K562 (cell line): ENCODE measurements around the gene SLC38A10. TPM values are rescaled to one million over a fixed set of nuclear protein-coding genes. Genes with fewer than 3 reads are reported as not detected.

Experiments used
- ATF3 ChIP-seq, 2 experiments: fragments of 450-650 bp in 1 of 2; sonication (generic) in 1 of 2; formaldehyde crosslinking in 1 of 2; IDR thresholded peaks in 1 of 2; conservative IDR thresholded peaks in 1 of 2; 2 replicates each; pipeline versions ENCODE4 v1.6.1 to v1.8.1; 2016 to 2023; ENCODE audit warnings: mild to moderate bottlenecking in 2 of 2, moderate library complexity in 2 of 2, inconsistent platforms in 1 of 2, missing genetic modification reagents in 1 of 2
- CBFA2T2 ChIP-seq: fragments of 450-650 bp; conservative IDR thresholded peaks from 2 replicates; pipeline ENCODE4 v1.6.1; 2017; ENCODE audit warnings: mild to moderate bottlenecking
- ETS1 ChIP-seq: conservative IDR thresholded peaks from 2 replicates; pipeline ENCODE4 v1.6.1; 2011; ENCODE audit warnings: low read depth, mild to moderate bottlenecking, low read length; ENCODE audit not compliant: control insufficient read depth
- IFI16 ChIP-seq: fragments of 250-450 bp; sonication (Bioruptor Pico); IDR thresholded peaks from 2 replicates; pipeline ENCODE4 v2.1.2; 2022; ENCODE audit warnings: mild to moderate bottlenecking, inconsistent platforms
- JUND ChIP-seq, 2 experiments: IDR thresholded peaks; 2 replicates in 1 of 2; 3 replicates in 1 of 2; pipeline ENCODE4 v1.6.1; 2011; ENCODE audit warnings: borderline replicate concordance in 2 of 2, low read depth in 2 of 2, low read length in 2 of 2, improper control_type of control experiment in 1 of 2, missing biosample characterization in 1 of 2, missing genetic modification characterization in 1 of 2, missing genetic modification reagents in 1 of 2
- MEF2D ChIP-seq: conservative IDR thresholded peaks from 2 replicates; pipeline ENCODE4 v1.6.1; 2016; ENCODE audit warnings: low read depth, missing genetic modification characterization, missing compliant biosample characterization
- POLR2AphosphoS5 ChIP-seq: IDR thresholded peaks from 2 replicates; pipeline ENCODE4 v1.6.1; 2011; ENCODE audit warnings: mild to moderate bottlenecking, low read depth, low read length, moderate library complexity; ENCODE audit not compliant: control insufficient read depth, insufficient read depth
- POLR3A ChIP-seq: IDR thresholded peaks from 2 replicates; pipeline ENCODE4 v1.6.1; 2011; ENCODE audit warnings: borderline replicate concordance, mild to moderate bottlenecking, moderate library complexity; ENCODE audit not compliant: insufficient read length, insufficient read depth; ENCODE audit errors: extremely low read depth
- RUNX1 ChIP-seq: sonication (generic); IDR thresholded peaks from 2 replicates; pipeline ENCODE4 v1.6.1; 2016; ENCODE audit warnings: antibody characterized with exemption, low read depth
- SIX5 ChIP-seq, 2 experiments: IDR thresholded peaks; 2 replicates each; pipeline ENCODE4 v1.6.1; 2011; ENCODE audit warnings: low read length in 2 of 2, borderline replicate concordance in 1 of 2, low read depth in 1 of 2, mild to moderate bottlenecking in 1 of 2, moderate library complexity in 1 of 2; ENCODE audit not compliant: insufficient read depth in 1 of 2
- SMAD3 ChIP-seq: fragments of 450-650 bp; formaldehyde crosslinking; conservative IDR thresholded peaks from 2 replicates; pipeline ENCODE4 v1.4.0; 2020; ENCODE audit warnings: mild to moderate bottlenecking
- TFAP4 ChIP-seq: sonication (generic); formaldehyde crosslinking; IDR thresholded peaks from 2 replicates; pipeline ENCODE4 v1.8.0; 2022; ENCODE audit warnings: missing genetic modification reagents, mild to moderate bottlenecking, moderate library complexity, borderline replicate concordance
- THRAP3 ChIP-seq: fragments of 450-650 bp; IDR thresholded peaks from 2 replicates; pipeline ENCODE4 v1.6.1; 2016; ENCODE audit warnings: mild to moderate bottlenecking, inconsistent platforms, borderline replicate concordance
- XRCC3 ChIP-seq: fragments of 450-650 bp; IDR thresholded peaks from 2 replicates; pipeline ENCODE4 v1.6.1; 2017; ENCODE audit warnings: mild to moderate bottlenecking, moderate library complexity
- ZBTB7A ChIP-seq: IDR thresholded peaks from 2 replicates; pipeline ENCODE4 v1.6.1; 2011; ENCODE audit warnings: low read depth, mild to moderate bottlenecking, low read length, moderate library complexity, borderline replicate concordance; ENCODE audit not compliant: control insufficient read depth
- ZC3H8 ChIP-seq: fragments of 450-650 bp; IDR thresholded peaks from 2 replicates; pipeline ENCODE4 v1.6.1; 2017
- ZNF518B ChIP-seq: fragments of 250-450 bp; sonication (Bioruptor Pico); IDR thresholded peaks from 2 replicates; pipeline ENCODE4 v1.5.0; 2021; ENCODE audit warnings: mild to moderate bottlenecking, moderate library complexity
- polyA plus RNA-seq, 8 experiments: library from polyadenylated mRNA; depleted of rRNA in 4 of 8; stranded (reverse) in 5 of 8; unstranded in 3 of 8; fragments of >200 nt; fragmentation: Nextera tagmentation in 2 of 8; fragmentation: Illumina TruSeq in 1 of 8; extraction: Ambion mirVana in 2 of 8; extraction: Trizol in 1 of 8; gene quantifications; 2 replicates each; pipeline versions ENCODE4 v1.2.1 to v1.2.3, GENCODE V29; 2011 to 2014; ENCODE audit warnings: inconsistent platforms in 1 of 8, missing spikeins in 1 of 8
- total RNA-seq, 7 experiments: library from RNA; depleted of rRNA in 6 of 7; stranded (reverse); fragments of >200 nt in 6 of 7; fragmentation: Illumina TruSeq in 2 of 7; extraction: Trizol in 2 of 7; gene quantifications; 2 replicates each; pipeline versions ENCODE4 v1.2.1 to v1.2.3, GENCODE V29; 2011 to 2021; ENCODE audit warnings: low replicate concordance in 1 of 7

The SLC38A10 gene
- total and polyA plus RNA-seq, 9 of the 15 experiments (the other 6 are each of a cell fraction or from before 2014, with no cell fraction given), result 0.45 to 54.2 (median 13.8) TPM

GRCh38 chr17:81328978-81329926, 34.1 kb upstream of the SLC38A10 start (continued):
- no peak for TF ChIP-seq IFI16 (CRISPR knock-in tag)
- no peak; the same call in 1 of the 2 replicates for TF ChIP-seq ZBTB7A
- TF ChIP-seq RUNX1, result no peak
- TF ChIP-seq POLR3A, result no peak
- no peak for TF ChIP-seq ZC3H8
- TF ChIP-seq SIX5 (IDR thresholded peaks at IDR 0.05; ENCODE audit: borderline replicate concordance in 1 of 2, insufficient read depth in 1 of 2, low read depth in 1 of 2, low read length in 2 of 2), result no peak
- TF ChIP-seq TFAP4 (CRISPR knock-in tag), result peak; percentile 24; the same call in 1 of the 2 replicates
- TF ChIP-seq CBFA2T2, result 0 out of 2 replicates have a peak, but pooled peaks have one; percentile 4
- no peak for TF ChIP-seq ZNF518B
- no peak for TF ChIP-seq XRCC3
- TF ChIP-seq POLR2AphosphoS5, result no peak
- peak; percentile 63; the same call in 1 of the 2 replicates for TF ChIP-seq JUND (IDR thresholded peaks at IDR 0.05; ENCODE audit: borderline replicate concordance, low read depth, low read length)
- TF ChIP-seq JUND (tag; IDR thresholded peaks at IDR 0.05; ENCODE audit: borderline replicate concordance, low read depth, low read length), result peak; percentile 49; the same call in 1 of the 3 replicates
- peak; percentile 42; the same call in 1 of the 2 replicates for TF ChIP-seq ETS1
- TF ChIP-seq SMAD3 (CRISPR knock-in tag), result no peak
- peak; percentile 71 for TF ChIP-seq ATF3 (IDR thresholded peaks at IDR 0.05)
- TF ChIP-seq ATF3 (CRISPR knock-in tag; conservative IDR thresholded peaks at IDR 0.05), result no peak
- no peak for TF ChIP-seq MEF2D (tag)
- no peak for TF ChIP-seq THRAP3
